Measurements from ENCODE around the gene SAMD4B. TPM values are rescaled to one million over a fixed set of nuclear protein-coding genes. Genes with fewer than 3 reads are reported as not detected.
A peak's percentile ranks its signal among the peaks of the same experiment; 100 is the strongest.

SAMD4B gene
- total and polyA plus RNA-seq, 9 of the 15 experiments (the other 6 are each of a cell fraction or from before 2014, with no cell fraction given) = 3.4 to 90.5 (median 38.0) TPM

DNA sequence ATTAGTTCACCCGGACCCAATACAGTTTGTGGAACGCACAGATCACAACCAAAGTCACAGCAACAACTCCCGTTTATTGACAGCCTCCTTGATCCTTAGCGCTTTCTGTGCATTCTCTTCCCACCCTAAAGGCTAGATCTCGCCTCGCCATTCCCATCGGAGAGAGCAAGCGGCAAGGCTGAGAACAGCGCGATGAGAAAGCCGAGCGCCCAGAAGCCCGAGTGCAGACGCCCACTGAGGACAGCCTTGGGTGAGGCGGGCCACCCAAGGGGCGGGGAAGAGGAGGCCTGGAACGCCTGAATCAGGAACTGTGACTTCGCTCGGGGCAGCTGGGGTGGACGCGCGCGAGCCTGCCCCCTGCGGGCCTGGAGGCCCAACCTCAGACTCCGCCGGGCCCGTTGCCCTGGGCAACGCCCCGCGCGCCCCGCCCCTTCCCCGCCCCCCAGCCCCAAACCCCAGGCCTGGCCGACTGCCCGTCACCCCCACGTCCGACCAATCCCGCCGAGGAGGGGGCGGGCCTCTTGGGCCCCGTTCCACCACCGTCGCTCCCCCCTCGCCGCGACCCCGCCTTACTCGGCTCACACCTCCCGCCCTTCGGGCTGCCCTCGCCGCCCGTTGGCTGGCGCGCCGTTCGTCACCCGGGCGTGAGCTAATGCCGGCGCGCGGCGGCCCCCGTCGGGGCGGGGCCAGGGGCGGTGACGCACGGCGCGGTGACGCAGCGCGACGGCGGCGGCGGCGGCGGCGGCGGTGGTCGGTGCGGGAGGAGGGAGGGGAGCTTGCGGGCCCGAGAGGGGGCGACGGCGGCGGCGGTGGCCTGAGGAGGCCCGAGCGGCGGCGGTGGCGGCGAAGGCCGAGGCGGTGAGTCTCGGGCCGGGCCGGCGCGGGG, at the start of gene SAMD4B (continued):
- TF ChIP-seq ATF3 (IDR thresholded peaks at IDR 0.05) = no peak
- peak; percentile 35; the same call in 1 of the 2 replicates for TF ChIP-seq ATF3 (CRISPR knock-in tag; conservative IDR thresholded peaks at IDR 0.05)
- no peak; the same call in 1 of the 2 replicates for TF ChIP-seq BCOR (IDR thresholded peaks at IDR 0.05)
- TF ChIP-seq, protein P1, sequence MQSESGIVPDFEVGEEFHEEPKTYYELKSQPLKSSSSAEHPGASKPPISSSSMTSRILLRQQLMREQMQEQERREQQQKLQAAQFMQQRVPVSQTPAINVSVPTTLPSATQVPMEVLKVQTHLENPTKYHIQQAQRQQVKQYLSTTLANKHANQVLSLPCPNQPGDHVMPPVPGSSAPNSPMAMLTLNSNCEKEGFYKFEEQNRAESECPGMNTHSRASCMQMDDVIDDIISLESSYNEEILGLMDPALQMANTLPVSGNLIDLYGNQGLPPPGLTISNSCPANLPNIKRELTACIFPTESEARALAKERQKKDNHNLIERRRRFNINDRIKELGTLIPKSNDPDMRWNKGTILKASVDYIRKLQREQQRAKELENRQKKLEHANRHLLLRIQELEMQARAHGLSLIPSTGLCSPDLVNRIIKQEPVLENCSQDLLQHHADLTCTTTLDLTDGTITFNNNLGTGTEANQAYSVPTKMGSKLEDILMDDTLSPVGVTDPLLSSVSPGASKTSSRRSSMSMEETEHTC (IDR thresholded peaks at IDR 0.05) = peak; percentile 16; the same call in 1 of the 2 replicates
- TF ChIP-seq ZNF133 (CRISPR knock-in tag; IDR thresholded peaks at IDR 0.05) = no peak
- no peak for TF ChIP-seq ZNF551 (CRISPR knock-in tag; IDR thresholded peaks at IDR 0.05)
- TF ChIP-seq, protein P2, sequence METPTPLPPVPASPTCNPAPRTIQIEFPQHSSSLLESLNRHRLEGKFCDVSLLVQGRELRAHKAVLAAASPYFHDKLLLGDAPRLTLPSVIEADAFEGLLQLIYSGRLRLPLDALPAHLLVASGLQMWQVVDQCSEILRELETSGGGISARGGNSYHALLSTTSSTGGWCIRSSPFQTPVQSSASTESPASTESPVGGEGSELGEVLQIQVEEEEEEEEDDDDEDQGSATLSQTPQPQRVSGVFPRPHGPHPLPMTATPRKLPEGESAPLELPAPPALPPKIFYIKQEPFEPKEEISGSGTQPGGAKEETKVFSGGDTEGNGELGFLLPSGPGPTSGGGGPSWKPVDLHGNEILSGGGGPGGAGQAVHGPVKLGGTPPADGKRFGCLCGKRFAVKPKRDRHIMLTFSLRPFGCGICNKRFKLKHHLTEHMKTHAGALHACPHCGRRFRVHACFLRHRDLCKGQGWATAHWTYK (CRISPR knock-in tag; IDR thresholded peaks at IDR 0.05) = 0 out of 2 replicates have a peak, but pooled peaks have one; percentile 35
- peak; percentile 76; the same call in 1 of the 2 replicates for TF ChIP-seq ZBTB33 (CRISPR knock-in tag; IDR thresholded peaks at IDR 0.05)
- 0 out of 2 replicates have a peak, but pooled peaks have one; percentile 31 for TF ChIP-seq MEF2A (IDR thresholded peaks at IDR 0.05; ENCODE audit: control insufficient read depth, low read depth, low read length)
- peak; percentile 27; the same call in 1 of the 2 replicates for TF ChIP-seq JUND (IDR thresholded peaks at IDR 0.05; ENCODE audit: borderline replicate concordance, low read depth, low read length)
- TF ChIP-seq JUND (tag; IDR thresholded peaks at IDR 0.05; ENCODE audit: borderline replicate concordance, low read depth, low read length) = no peak; the same call in 2 of the 3 replicates
- TF ChIP-seq OTX1 (CRISPR knock-in tag; IDR thresholded peaks at IDR 0.05) = no peak
- no peak for TF ChIP-seq MCM7 (IDR thresholded peaks at IDR 0.05)
- peak; percentile 98 for TF ChIP-seq CTCFL (IDR thresholded peaks at IDR 0.05; ENCODE audit: borderline replicate concordance, insufficient read depth, low read depth, low read length, poor library complexity, severe bottlenecking)
- peak; percentile 91 for TF ChIP-seq MTA3 (IDR thresholded peaks at IDR 0.05; ENCODE audit: borderline replicate concordance)
- TF ChIP-seq THAP7 (CRISPR knock-in tag; IDR thresholded peaks at IDR 0.05) = no peak
- no peak for TF ChIP-seq SRF (CRISPR knock-in tag; IDR thresholded peaks at IDR 0.05)
- TF ChIP-seq POLR2H (tag; IDR thresholded peaks at IDR 0.05; ENCODE audit: low read depth) = 0 out of 2 replicates have a peak, but pooled peaks have one; percentile 22

Data from K562 (cell line).